ENCODE measurements around the gene B3GNT5.

The B3GNT5 gene

GRCh38 chr3:183307749-183308148, 54.7 kb downstream of the B3GNT5 start:
- no peak overlapping the region for H3K4me3 ChIP-seq (ENCODE audit: low read depth, low read length)
- TF ChIP-seq, protein P1, sequence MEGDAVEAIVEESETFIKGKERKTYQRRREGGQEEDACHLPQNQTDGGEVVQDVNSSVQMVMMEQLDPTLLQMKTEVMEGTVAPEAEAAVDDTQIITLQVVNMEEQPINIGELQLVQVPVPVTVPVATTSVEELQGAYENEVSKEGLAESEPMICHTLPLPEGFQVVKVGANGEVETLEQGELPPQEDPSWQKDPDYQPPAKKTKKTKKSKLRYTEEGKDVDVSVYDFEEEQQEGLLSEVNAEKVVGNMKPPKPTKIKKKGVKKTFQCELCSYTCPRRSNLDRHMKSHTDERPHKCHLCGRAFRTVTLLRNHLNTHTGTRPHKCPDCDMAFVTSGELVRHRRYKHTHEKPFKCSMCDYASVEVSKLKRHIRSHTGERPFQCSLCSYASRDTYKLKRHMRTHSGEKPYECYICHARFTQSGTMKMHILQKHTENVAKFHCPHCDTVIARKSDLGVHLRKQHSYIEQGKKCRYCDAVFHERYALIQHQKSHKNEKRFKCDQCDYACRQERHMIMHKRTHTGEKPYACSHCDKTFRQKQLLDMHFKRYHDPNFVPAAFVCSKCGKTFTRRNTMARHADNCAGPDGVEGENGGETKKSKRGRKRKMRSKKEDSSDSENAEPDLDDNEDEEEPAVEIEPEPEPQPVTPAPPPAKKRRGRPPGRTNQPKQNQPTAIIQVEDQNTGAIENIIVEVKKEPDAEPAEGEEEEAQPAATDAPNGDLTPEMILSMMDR (IDR thresholded peaks at IDR 0.05; ENCODE audit: borderline replicate concordance, insufficient read depth, low read depth, low read length) = no peak

- no peak overlapping the region for H3K4me3 ChIP-seq (ENCODE audit: low read depth, low read length)
- TF ChIP-seq, protein P1 (IDR thresholded peaks at IDR 0.05; ENCODE audit: borderline replicate concordance, insufficient read depth, low read depth, low read length) = no peak
Observed at GRCh38 chr3:183308751-183309150, 55.7 kb downstream of the B3GNT5 start.

DNA sequence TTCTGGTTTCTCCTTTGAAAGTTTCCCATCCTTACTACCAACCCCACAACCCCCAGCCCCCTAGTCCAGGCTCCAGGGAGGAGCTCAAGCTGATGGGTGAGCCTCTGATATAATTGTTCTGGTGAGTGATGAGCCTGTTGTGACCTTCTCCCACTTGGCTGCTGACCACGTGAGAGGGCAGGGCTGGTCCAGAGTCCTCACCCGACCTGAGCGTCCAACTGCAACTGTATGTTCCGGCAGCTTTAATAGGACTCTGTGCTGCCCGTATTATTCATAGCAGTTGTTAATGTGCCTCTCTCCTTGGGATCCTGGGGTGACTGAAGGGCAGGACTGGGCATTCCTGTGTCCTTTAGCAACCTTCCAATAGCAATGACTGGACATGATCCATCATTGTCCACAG, 56.2 kb downstream of the B3GNT5 start:
- TF ChIP-seq, protein P1 (IDR thresholded peaks at IDR 0.05; ENCODE audit: borderline replicate concordance, insufficient read depth, low read depth, low read length) = no peak
- no peak overlapping the region for H3K4me3 ChIP-seq (ENCODE audit: low read depth, low read length)

- TF ChIP-seq, protein P1 (IDR thresholded peaks at IDR 0.05; ENCODE audit: borderline replicate concordance, insufficient read depth, low read depth, low read length) = no peak
- no peak overlapping the region for H3K4me3 ChIP-seq (ENCODE audit: low read depth, low read length)
Observed at GRCh38 chr3:183310936-183311335, 57.9 kb downstream of the B3GNT5 start.

GRCh38 chr3:183312433-183312832, 59.4 kb downstream of the B3GNT5 start:
- no peak overlapping the region for H3K4me3 ChIP-seq (ENCODE audit: low read depth, low read length)
- TF ChIP-seq, protein P1 (IDR thresholded peaks at IDR 0.05; ENCODE audit: borderline replicate concordance, insufficient read depth, low read depth, low read length) = no peak

DNA sequence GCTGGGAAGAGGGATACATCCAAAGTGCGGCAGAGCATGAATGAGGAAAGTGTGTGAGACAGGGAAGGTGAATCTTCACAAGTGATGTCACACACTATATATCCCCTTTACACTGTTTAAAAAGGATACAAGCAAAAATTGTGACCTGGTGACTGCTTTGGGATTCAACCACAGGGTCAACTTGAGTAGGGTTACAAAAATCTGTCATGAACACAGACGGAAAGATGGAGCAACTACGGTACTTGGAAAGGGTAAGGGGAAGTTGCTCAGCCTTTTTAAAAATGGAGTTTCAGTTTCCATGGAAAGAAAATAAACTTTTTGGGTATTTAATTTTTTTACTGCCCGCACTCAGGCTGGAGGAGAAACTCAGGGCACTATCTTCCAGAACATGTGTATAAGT, 60.3 kb downstream of the B3GNT5 start:
- H3K4me3 ChIP-seq (ENCODE audit: low read depth, low read length) = no peak overlapping the region
- TF ChIP-seq, protein P1 (IDR thresholded peaks at IDR 0.05; ENCODE audit: borderline replicate concordance, insufficient read depth, low read depth, low read length) = no peak

GRCh38 chr3:183313764-183314163, 60.7 kb downstream of the B3GNT5 start:
- TF ChIP-seq, protein P1 (IDR thresholded peaks at IDR 0.05; ENCODE audit: borderline replicate concordance, insufficient read depth, low read depth, low read length) = no peak
- H3K4me3 ChIP-seq (ENCODE audit: low read depth, low read length) = no peak overlapping the region
